Activated naive CD8-positive, alpha-beta T cell treated with anti-CD3 and anti-CD28 coated beads, Interleukin-2, amount 10 ng/mL, durations not matched to agents 7 days and 5 days (primary cell): Measurements from ENCODE around the gene FARS2. TPM values are rescaled to one million over a fixed set of nuclear protein-coding genes. Genes with fewer than 3 reads are reported as not detected.
A peak's percentile ranks its signal among the peaks of the same experiment; 100 is the strongest.

Experiments used
- ATAC-seq: fragments of 150-1000 bp; cut with Tn5 transposase; one replicate; pipeline ENCODE4 v1.10.0; 2021; ENCODE audit warnings: low read depth, moderate library complexity
- POLR2A ChIA-PET: fragments of 350-600 bp; sonication (Branson Sonifier 250); formaldehyde crosslinking; loops from one replicate; lab custom pipeline; 2021; ENCODE audit warnings: antibody characterized with exemption; lab: Charles Lee
- DNase-seq: peaks from one replicate; pipeline ENCODE4 v3.0.0; 2021
- H3K27ac Mint-ChIP-seq: one replicate; pipeline ENCODE4 v1.8.0; 2022; ENCODE audit warnings: mild to moderate bottlenecking, mixed read lengths
- H3K27me3 Mint-ChIP-seq: one replicate; pipeline ENCODE4 v1.8.0; 2022; ENCODE audit warnings: mild to moderate bottlenecking, moderate library complexity, mixed read lengths
- H3K36me3 Mint-ChIP-seq: one replicate; pipeline ENCODE4 v1.8.0; 2021; ENCODE audit warnings: mild to moderate bottlenecking, mixed read lengths
- H3K4me1 Mint-ChIP-seq: one replicate; pipeline ENCODE4 v1.8.0; 2021; ENCODE audit warnings: mixed read lengths
- H3K4me3 Mint-ChIP-seq: one replicate; pipeline ENCODE4 v1.8.0; 2022; ENCODE audit warnings: mild to moderate bottlenecking, moderate library complexity, mixed read lengths
- H3K9me3 Mint-ChIP-seq: one replicate; pipeline ENCODE4 v1.8.0; 2021; ENCODE audit warnings: mixed read lengths
- total RNA-seq, 2 experiments: library from RNA; stranded (reverse); gene quantifications; one replicate each; pipeline ENCODE4 v1.2.3, GENCODE V29; 2021

FARS2 gene
- total RNA-seq, 2 experiments from 2014 or later, result 15.5 to 18.4 TPM

DNA sequence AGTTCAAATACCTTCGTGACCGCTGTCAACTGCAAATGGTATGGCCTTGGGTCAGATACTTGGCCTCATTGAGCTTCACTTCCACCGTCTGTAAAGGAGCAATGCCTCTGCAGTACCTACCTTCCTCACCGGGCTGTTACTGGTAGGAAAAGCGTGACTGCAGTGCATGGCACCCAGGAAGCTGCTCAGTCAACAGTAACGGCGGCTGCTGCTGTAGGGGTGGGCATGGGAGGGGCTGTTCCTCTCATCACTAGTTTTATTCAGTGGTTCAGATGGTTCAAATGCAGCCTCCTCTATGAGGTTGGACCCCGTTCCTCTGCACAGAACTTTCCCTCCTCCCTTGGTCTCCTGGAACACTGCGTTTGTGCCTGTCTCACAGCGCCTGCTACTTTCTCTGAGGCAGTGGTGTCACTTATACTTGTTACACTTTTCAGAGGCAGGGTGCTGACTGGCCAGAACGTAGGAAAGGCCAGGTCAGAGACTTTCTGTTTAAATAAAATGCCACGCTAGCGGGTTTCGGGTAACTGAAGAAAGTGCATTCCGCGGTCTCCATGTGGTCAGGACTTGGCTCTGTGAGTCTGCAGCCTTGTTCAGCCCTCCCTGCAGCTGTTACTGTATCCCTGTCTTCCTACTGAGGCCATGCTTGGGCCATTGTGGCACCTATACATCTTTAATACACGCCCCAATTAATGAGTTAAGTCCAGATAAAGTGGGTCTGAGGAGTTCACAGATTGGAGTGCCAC, 465.8 kb downstream of the FARS2 start:
- ATAC-seq (no peak), DNase-seq (no peak)
- Mint-ChIP-seq H3K27ac (no peak overlapping the region), H3K36me3 (no peaks in the 10 kb centered on the region), H3K4me3 (no peak overlapping the region), H3K27me3 (no peaks in the 10 kb centered on the region), H3K4me1 (peaks cover 15% of the 10 kb centered on the region), H3K9me3 (no peaks in the 10 kb centered on the region)
- POLR2A ChIA-PET, result no interaction called here

DNA sequence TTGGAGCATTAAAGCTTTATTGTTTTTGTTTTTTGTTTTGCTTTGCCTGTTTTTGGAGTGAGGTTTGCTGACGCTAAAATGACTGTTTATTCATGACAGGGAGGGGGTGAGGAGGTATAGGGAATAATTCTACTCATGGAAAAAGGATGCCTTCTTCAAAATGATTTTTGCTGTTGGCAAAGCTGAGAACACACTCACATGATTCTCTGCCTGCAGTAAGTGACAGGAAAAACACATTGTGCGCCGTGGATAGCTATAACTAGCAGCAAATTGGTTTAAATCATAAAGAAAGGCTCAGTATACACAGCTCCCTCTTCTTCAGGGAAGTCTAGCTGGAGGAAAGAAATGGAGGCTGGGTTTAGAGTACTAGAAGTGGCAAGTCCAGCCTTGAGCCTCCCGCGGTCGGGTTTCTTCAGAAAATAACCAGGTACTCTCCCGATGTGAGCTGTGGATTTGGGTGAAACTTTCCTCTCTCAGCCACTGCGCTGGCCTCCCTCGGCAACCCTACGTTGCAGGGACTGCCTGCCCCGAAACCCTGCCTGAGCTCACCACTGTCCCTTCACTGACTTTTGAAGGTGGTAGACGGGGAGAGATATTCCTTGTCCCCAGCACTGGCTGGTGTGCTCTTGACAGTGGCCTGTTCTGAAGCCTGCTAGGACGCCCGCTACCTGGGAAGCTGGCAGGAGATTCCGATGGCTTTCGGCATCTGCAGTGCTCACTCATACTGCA, 467.2 kb downstream of the FARS2 start:
- ATAC-seq (no peak), DNase-seq (no peak)
- POLR2A ChIA-PET, result no interaction called here
- Mint-ChIP-seq H3K4me1 (peaks cover 12% of the 10 kb centered on the region), H3K4me3 (no peak overlapping the region), H3K36me3 (no peaks in the 10 kb centered on the region), H3K27ac (no peak overlapping the region), H3K27me3 (no peaks in the 10 kb centered on the region), H3K9me3 (no peaks in the 10 kb centered on the region)

DNA sequence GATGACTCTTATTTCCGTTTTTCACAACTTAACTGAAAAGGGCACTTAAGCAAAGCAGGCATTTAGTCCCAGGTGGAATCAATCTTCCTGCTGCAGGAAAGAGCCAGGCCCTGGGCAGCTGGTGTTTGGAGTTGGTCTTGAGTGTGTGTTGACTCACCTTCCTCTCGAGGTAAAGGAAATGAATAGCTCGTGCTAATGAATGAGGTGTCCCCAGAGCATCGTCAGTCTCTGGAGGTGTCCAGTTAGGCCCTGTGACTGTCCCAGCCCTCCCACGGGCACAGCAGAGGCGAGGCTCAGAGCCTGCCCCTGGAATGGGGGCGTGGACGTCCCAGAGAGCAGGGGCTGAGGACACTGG, 467.7 kb downstream of the FARS2 start:
- DNase-seq (no peak), ATAC-seq (no peak)
- H3K27ac Mint-ChIP-seq, result no peak overlapping the region
- H3K9me3 Mint-ChIP-seq, result no peaks in the 10 kb centered on the region
- no peak overlapping the region for H3K4me3 Mint-ChIP-seq
- POLR2A ChIA-PET, result no interaction called here
- no peaks in the 10 kb centered on the region for H3K36me3 Mint-ChIP-seq
- peaks cover 10% of the 10 kb centered on the region for H3K4me1 Mint-ChIP-seq
- H3K27me3 Mint-ChIP-seq, result no peaks in the 10 kb centered on the region

DNA sequence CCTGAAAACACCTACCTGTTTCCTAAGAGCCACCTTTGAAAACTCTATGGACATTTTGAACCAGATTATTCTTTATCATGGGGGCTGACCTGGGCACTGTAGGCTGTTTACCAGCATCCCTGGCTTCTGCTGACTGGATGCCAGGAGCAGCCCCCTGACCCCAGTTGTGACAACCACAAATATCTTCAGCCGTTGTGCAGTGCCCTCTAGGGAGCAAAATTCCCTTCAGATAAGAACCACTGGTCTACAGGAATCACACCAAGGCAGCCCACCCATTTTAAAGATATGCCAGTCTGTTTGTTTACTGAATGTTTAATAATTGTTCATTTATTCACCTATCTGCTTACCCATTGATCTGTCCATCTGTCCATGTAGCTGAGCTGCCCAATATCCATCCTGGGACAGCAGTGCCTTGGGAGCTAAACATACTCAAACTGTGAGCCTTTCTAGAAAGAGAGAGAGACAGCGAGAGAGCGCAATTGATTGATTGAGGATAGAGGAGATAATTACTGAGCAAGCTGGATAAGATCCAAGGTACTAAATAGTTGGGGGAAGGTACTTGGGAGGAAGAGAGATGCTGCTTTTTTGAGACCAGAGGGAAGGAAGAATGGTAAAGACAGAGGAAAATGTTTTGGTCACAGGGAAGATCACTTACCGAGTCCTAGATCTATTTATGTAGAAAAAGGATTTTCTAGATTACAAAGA, 468.7 kb downstream of the FARS2 start:
- peak overlapping the region; percentile 0 for H3K27ac Mint-ChIP-seq
- H3K4me3 Mint-ChIP-seq, result no peak overlapping the region
- no peaks in the 10 kb centered on the region for H3K27me3 Mint-ChIP-seq
- ATAC-seq (no peak), DNase-seq (no peak)
- no peaks in the 10 kb centered on the region for H3K36me3 Mint-ChIP-seq
- no peaks in the 10 kb centered on the region for H3K9me3 Mint-ChIP-seq
- POLR2A ChIA-PET, result no interaction called here
- peaks cover 2% of the 10 kb centered on the region for H3K4me1 Mint-ChIP-seq

DNA sequence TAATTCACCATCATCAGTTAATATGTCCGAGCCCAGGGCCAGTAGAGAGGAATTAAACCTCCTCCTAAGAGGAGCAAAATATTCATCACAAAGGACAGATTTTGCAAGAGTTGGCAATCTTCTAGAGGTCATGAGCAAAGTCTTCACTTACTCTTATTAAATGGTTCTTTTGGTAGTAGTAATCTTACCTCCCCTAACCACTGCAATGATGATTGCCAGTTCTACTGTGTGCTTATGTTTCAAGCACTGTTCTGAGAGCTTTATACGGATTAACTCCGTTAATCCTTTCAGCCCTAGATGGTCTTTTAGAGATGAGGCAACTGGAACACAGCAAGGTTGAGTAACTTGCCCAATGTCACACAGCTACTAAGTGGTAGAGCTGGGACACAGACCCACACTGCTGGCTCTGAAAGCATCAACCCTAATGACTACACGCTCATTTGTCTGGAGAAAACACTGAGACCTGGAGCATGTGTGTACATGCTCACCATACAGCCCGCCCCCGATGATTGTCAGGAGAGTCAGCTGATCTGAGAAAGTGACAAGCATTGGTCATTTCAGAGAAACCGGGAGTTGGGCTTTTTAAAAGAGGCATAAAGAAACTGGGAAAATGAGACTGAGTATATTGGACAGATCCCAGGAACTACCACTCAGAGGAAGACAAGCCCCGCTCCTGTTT, 469.4 kb downstream of the FARS2 start:
- Mint-ChIP-seq H3K36me3 (no peaks in the 10 kb centered on the region), H3K4me3 (no peak overlapping the region), H3K9me3 (no peaks in the 10 kb centered on the region), H3K27me3 (no peaks in the 10 kb centered on the region), H3K27ac (no peak overlapping the region), H3K4me1 (no peaks in the 10 kb centered on the region)
- POLR2A ChIA-PET, result no interaction called here
- ATAC-seq (no peak), DNase-seq (no peak)

DNA sequence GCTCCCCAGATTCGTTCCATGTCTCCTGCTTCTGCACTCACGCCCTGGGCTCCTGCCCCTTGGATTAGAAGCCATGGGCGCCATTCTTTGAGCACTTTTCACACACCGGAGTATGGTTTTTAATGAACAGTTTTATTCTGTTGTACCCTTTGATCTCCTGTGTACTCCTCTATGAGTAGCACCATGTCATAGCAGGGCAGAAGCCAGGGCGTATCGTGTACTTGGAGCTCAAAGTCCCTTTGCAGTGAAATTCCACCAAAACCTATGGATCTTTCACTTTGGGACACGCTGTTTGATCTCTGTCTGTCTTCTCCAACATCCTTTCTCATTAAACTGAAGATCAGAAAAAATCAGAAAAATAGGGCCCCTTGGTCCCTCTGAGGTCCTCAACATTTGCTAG, 470.1 kb downstream of the FARS2 start:
- POLR2A ChIA-PET, result no interaction called here
- no peak for ATAC-seq
- no peak overlapping the region for H3K27ac Mint-ChIP-seq

DNA sequence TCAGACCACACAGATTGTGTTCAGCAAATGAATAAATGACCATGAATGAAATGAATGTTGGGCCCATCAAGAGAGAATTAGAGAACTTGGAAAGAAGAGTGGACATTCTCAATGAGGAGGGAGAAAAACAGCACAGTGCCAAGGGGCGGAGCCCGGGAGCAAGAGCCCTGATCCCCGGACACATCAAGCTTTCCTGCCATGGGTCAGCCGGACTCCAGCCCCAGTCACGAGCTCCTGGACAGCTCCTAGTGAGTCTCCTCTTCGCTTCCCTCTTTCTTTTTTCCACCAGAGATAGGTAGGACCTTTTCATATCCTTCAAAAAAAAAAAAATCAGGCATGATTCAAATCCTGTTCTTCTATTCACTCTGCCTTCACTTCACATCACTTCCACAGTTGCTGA, 471.2 kb downstream of the FARS2 start:
- no peak overlapping the region for H3K4me3 Mint-ChIP-seq
- no peaks in the 10 kb centered on the region for H3K36me3 Mint-ChIP-seq
- no peaks in the 10 kb centered on the region for H3K9me3 Mint-ChIP-seq
- no peak overlapping the region for H3K27ac Mint-ChIP-seq
- POLR2A ChIA-PET, result no interaction called here
- DNase-seq (no peak), ATAC-seq (no peak)
- no peaks in the 10 kb centered on the region for H3K27me3 Mint-ChIP-seq
- no peaks in the 10 kb centered on the region for H3K4me1 Mint-ChIP-seq

More for the DNA sequence above, 470.1 kb downstream of the FARS2 start:
- H3K36me3 Mint-ChIP-seq, result no peaks in the 10 kb centered on the region
- no peaks in the 10 kb centered on the region for H3K27me3 Mint-ChIP-seq
- DNase-seq, result no peak
- no peaks in the 10 kb centered on the region for H3K4me1 Mint-ChIP-seq
- H3K9me3 Mint-ChIP-seq, result no peaks in the 10 kb centered on the region
- no peak overlapping the region for H3K4me3 Mint-ChIP-seq

DNA sequence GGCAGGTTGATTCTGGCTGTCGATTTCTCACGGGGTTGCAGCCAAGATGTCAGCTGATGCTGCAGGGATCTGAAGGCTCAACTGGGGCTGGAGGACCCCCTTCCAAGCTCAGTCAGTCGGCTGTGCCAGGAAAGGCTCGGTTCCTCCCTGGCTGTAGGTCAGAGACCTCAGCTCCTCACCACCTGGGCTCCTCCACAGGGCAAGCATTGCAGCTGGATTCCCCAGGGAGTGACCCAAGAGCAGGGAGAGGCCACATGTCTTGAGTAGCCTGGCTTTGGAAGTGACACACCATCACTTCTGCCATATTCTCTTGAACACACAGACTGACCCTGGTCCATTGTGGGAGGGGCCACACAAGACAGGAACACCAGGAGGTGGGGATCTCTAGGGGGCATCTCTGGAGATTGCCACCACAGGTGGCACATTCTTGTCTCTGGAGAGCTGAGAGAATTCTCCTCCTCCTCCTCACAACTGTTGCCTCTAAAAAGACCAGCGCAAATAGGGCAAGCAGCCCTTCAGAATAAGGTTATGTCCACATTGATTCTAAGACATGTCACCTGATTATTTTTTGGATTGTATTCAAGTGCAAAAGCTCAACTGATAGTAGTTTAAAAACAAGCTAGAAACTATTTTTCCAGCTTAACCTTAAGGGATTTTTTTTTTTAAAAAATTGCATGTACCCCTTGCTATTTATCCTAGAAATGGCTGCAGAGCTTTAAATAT, 474.9 kb downstream of the FARS2 start:
- H3K4me1 Mint-ChIP-seq, result no peaks in the 10 kb centered on the region
- H3K36me3 Mint-ChIP-seq, result no peaks in the 10 kb centered on the region
- no peak for DNase-seq
- H3K27ac Mint-ChIP-seq, result no peak overlapping the region
- POLR2A ChIA-PET, result no interaction called here
- H3K27me3 Mint-ChIP-seq, result no peaks in the 10 kb centered on the region
- no peak for ATAC-seq
- H3K9me3 Mint-ChIP-seq, result no peaks in the 10 kb centered on the region
- no peak overlapping the region for H3K4me3 Mint-ChIP-seq

DNA sequence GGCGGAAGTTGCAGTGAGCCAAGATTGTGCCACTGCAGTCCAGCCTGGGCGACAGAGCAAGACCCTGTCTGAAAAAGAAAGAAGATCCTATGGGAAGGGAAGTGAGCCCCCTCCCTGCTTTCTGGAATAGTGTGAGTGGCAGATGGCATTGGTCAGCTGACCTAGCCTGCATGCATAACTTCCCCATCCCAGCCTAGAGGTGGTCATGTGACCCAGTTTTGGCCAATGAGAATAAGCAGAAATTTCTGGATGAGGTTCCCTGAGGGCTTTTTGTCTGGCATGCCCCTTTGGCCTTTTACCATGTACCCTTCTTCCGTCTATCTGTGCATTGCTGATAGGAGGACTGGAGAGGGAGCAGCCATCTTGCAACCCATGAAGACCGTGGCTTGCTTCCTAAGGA, 476.1 kb downstream of the FARS2 start:
- Mint-ChIP-seq H3K27ac (no peak overlapping the region), H3K4me3 (no peak overlapping the region), H3K4me1 (no peaks in the 10 kb centered on the region), H3K9me3 (no peaks in the 10 kb centered on the region), H3K36me3 (no peaks in the 10 kb centered on the region), H3K27me3 (no peaks in the 10 kb centered on the region)
- POLR2A ChIA-PET, result no interaction called here
- no peak for DNase-seq
- ATAC-seq, result no peak

DNA sequence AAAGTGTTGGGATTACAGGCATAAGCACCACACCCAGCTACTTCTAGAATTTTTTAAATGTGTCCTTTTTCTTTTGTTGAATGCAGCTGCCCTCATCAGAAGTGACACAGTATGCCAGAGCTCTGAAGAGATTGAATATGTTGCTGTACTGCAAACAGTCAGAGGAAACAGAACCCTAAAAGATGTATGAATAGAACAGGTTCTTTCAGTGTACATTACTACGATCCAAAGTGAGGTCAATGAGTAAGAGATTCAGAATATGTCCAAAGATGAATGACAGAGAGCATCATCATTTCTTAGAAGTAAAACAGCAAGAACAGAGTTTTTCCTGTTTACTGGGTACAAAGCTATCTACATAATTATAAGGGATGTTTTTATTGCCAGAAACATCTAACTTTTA, 476.9 kb downstream of the FARS2 start:
- POLR2A ChIA-PET, result no interaction called here
- H3K27me3 Mint-ChIP-seq, result no peaks in the 10 kb centered on the region
- no peaks in the 10 kb centered on the region for H3K4me1 Mint-ChIP-seq
- no peak overlapping the region for H3K27ac Mint-ChIP-seq
- no peak for DNase-seq
- ATAC-seq, result no peak
- H3K36me3 Mint-ChIP-seq, result no peaks in the 10 kb centered on the region
- H3K4me3 Mint-ChIP-seq, result no peak overlapping the region
- H3K9me3 Mint-ChIP-seq, result no peaks in the 10 kb centered on the region

DNA sequence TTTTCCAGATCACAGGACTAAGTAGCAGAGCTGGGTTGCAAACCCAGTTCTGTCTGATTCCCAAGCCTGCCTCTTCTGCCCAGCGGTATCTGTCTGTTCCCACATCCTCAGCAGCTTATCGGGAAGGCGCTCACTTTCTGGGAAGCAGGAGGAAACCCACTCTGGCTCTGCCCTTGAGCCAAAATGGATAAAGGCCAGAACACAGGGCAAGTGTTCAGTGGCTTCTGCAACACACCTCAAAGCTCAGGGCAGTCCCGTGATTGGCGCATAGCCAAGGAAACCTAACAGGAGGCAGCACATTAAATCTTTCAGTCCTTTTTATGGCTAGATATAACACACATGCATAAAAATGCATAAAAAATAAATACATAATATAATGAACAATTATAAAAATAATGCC, 483.2 kb downstream of the FARS2 start:
- H3K9me3 Mint-ChIP-seq, result no peaks in the 10 kb centered on the region
- POLR2A ChIA-PET, result interaction anchor here (1.5 kb wide), 1 partner anchor 10 kb away, joined by 5 read pairs; no protein-coding TSS in a partner anchor
- no peak for DNase-seq
- no peak overlapping the region for H3K4me3 Mint-ChIP-seq
- H3K27me3 Mint-ChIP-seq, result no peaks in the 10 kb centered on the region
- ATAC-seq, result no peak
- no peaks in the 10 kb centered on the region for H3K4me1 Mint-ChIP-seq
- H3K36me3 Mint-ChIP-seq, result peaks cover 1% of the 10 kb centered on the region
- no peak overlapping the region for H3K27ac Mint-ChIP-seq

DNA sequence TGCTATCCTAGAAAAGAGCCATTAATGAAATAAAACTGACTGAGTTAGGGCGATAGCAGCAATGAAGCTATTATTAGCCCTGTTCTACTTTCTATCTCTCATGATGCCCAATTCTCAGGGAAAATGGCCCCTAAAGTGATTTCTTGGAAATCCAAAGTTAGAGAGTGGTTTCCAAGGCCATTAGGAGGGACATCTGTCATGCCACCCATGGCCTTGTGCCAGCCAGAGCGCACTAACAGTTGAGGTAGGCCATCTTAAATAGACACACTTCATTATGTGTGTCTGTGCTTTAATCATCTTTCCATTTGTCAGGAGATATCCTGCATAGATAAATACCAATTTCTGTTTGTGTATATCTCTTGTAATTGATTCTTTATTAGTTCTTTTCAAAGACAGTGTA, 483.8 kb downstream of the FARS2 start:
- H3K4me3 Mint-ChIP-seq, result no peak overlapping the region
- H3K27ac Mint-ChIP-seq, result no peak overlapping the region
- POLR2A ChIA-PET, result no interaction called here
- H3K36me3 Mint-ChIP-seq, result peaks cover 2% of the 10 kb centered on the region
- ATAC-seq (no peak), DNase-seq (no peak)
- H3K9me3 Mint-ChIP-seq, result no peaks in the 10 kb centered on the region
- H3K27me3 Mint-ChIP-seq, result no peaks in the 10 kb centered on the region
- no peaks in the 10 kb centered on the region for H3K4me1 Mint-ChIP-seq
